ENCODE measurements around the gene ATG5.
"Not testable (repeated sequence)": the region's sequence is repeated elsewhere in the genome, so short reads cannot be mapped to it uniquely, and the experiment has no call there.

The ATG5 gene

GRCh38 chr6:106256201-106256968, 69.2 kb downstream of the ATG5 start:
- DNase-seq = no peak

GRCh38 chr6:106255306-106255705, 70.3 kb downstream of the ATG5 start:
- DNase-seq = no peak

GRCh38 chr6:106254636-106255035, 70.9 kb downstream of the ATG5 start:
- no peak for DNase-seq

- no peak for DNase-seq
These were observed 71.8 kb downstream of the ATG5 start for GRCh38 chr6:106253731-106254130.

GRCh38 chr6:106253172-106253571, 72.4 kb downstream of the ATG5 start:
- DNase-seq = no peak

- DNase-seq = no peak
These were observed 72.9 kb downstream of the ATG5 start for GRCh38 chr6:106252687-106253086.

- DNase-seq = not testable (repeated sequence)
These were observed 73.9 kb downstream of the ATG5 start for GRCh38 chr6:106251531-106252255.

GRCh38 chr6:106250953-106251352, 74.6 kb downstream of the ATG5 start:
- no peak for DNase-seq

GRCh38 chr6:106249658-106250057, 75.9 kb downstream of the ATG5 start:
- no peak for DNase-seq

GRCh38 chr6:106247733-106248132, 77.8 kb downstream of the ATG5 start:
- no peak for DNase-seq

- no peak for DNase-seq
These were observed 78.3 kb downstream of the ATG5 start for GRCh38 chr6:106247293-106247692.

- no peak for DNase-seq
These were observed 80.6 kb downstream of the ATG5 start for GRCh38 chr6:106244931-106245330.

GRCh38 chr6:106244521-106244920, 81.0 kb downstream of the ATG5 start:
- no peak for DNase-seq

- no peak for DNase-seq
These were observed 82.3 kb downstream of the ATG5 start for GRCh38 chr6:106243261-106243660.

GRCh38 chr6:106241498-106241897, 84.1 kb downstream of the ATG5 start:
- no peak for DNase-seq

GRCh38 chr6:106237286-106237685, 88.3 kb downstream of the ATG5 start:
- no peak for DNase-seq

- DNase-seq = not testable (repeated sequence)
These were observed 95.6 kb downstream of the ATG5 start for GRCh38 chr6:106229876-106230445.

GRCh38 chr6:106227612-106228507, 97.7 kb downstream of the ATG5 start:
- DNase-seq = no peak

- DNase-seq = no peak
These were observed 98.9 kb downstream of the ATG5 start for GRCh38 chr6:106226676-106227075.

- no peak for DNase-seq
These were observed 100.0 kb downstream of the ATG5 start for GRCh38 chr6:106225581-106225980.

GRCh38 chr6:106223300-106223930, 102.1 kb downstream of the ATG5 start:
- peak; percentile 85 for DNase-seq

GRCh38 chr6:106220485-106220884, 105.1 kb downstream of the ATG5 start:
- DNase-seq = no peak
